Lower leg skin (tissue), 3 donors: Measurements from ENCODE around the gene RBM17.

Experiments
- POLR2A ChIP-seq, 2 donors: fragments of 450-650 bp; IDR thresholded peaks; one replicate each; pipeline ENCODE4 v1.6.1; 2016 to 2017; ENCODE audit warnings: antibody characterized with exemption in 2 of 2, mild to moderate bottlenecking in 1 of 2, moderate library complexity in 1 of 2
- TF ChIP-seq, protein P1 (sequence below), 3 donors: fragments of 450-650 bp; IDR thresholded peaks; one replicate each; pipeline ENCODE4 v1.5.1; 2016; ENCODE audit warnings: antibody characterized with exemption in 3 of 3, mild to moderate bottlenecking in 3 of 3, moderate library complexity in 2 of 3

DNA sequence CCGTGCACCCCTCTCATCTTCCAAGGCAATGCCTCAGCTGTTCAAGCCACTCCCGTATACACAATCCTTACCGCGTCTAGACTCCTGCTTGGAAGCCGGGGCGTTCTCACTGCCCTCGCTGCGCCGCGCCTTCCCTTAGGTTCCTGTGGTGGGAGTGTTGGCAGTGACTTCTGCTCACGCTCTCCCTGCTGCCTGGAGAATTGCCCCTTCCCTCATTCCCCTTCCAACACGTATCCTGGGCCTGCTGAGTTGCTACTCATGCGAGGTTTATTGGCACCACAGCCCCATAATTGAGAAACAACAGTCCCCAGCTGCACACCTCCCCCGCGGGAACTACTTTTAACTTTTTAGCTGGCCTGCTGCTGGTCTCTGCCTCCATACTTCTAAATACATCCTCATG lies 31.9 kb downstream of the RBM17 start:
- TF ChIP-seq, protein P1, sequence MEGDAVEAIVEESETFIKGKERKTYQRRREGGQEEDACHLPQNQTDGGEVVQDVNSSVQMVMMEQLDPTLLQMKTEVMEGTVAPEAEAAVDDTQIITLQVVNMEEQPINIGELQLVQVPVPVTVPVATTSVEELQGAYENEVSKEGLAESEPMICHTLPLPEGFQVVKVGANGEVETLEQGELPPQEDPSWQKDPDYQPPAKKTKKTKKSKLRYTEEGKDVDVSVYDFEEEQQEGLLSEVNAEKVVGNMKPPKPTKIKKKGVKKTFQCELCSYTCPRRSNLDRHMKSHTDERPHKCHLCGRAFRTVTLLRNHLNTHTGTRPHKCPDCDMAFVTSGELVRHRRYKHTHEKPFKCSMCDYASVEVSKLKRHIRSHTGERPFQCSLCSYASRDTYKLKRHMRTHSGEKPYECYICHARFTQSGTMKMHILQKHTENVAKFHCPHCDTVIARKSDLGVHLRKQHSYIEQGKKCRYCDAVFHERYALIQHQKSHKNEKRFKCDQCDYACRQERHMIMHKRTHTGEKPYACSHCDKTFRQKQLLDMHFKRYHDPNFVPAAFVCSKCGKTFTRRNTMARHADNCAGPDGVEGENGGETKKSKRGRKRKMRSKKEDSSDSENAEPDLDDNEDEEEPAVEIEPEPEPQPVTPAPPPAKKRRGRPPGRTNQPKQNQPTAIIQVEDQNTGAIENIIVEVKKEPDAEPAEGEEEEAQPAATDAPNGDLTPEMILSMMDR (IDR thresholded peaks at IDR 0.05): no peak
- no peak for TF ChIP-seq POLR2A (IDR thresholded peaks at IDR 0.05)
